HAP-1 (cell line): ENCODE measurements around the gene UNC50.

Experiments used
- DNase-seq, 2 experiments: peaks; one replicate each; pipeline ENCODE4 v3.0.0-alpha.2; 2016 to 2020; ENCODE audit warnings: low spot score in 2 of 2
- H3K27me3 ChIP-seq: fragments of 250-450 bp; sonication (Bioruptor Pico); 2 replicates; pipeline ENCODE4 v1.5.1; 2020; ENCODE audit warnings: low read depth, mild to moderate bottlenecking, moderate library complexity
- H3K36me3 ChIP-seq: fragments of 250-450 bp; sonication (Bioruptor Pico); replicated peaks from 2 replicates; pipeline ENCODE4 v1.5.1; 2020; ENCODE audit warnings: mild to moderate bottlenecking
- H3K4me1 ChIP-seq: fragments of 250-450 bp; sonication (Bioruptor Pico); 2 replicates; pipeline ENCODE4 v1.5.1; 2020; ENCODE audit warnings: mild to moderate bottlenecking
- H3K4me3 ChIP-seq: fragments of 250-450 bp; sonication (Bioruptor Pico); 2 replicates; pipeline ENCODE4 v1.5.1; 2020; ENCODE audit warnings: mild to moderate bottlenecking, moderate library complexity
- H3K9me3 ChIP-seq: fragments of 250-450 bp; sonication (Bioruptor Pico); 2 replicates; pipeline ENCODE4 v1.5.1; 2020; ENCODE audit warnings: mild to moderate bottlenecking, moderate library complexity
- in situ Hi-C: fragments of 300-500 bp; cut with MboI; formaldehyde crosslinking; loops from 3 replicates; pipeline ENCODE4 v1.14.3; 2020; ENCODE audit warnings: low sequenced_read_pairs, inconsistent platforms, mixed read lengths

UNC50 gene

DNA sequence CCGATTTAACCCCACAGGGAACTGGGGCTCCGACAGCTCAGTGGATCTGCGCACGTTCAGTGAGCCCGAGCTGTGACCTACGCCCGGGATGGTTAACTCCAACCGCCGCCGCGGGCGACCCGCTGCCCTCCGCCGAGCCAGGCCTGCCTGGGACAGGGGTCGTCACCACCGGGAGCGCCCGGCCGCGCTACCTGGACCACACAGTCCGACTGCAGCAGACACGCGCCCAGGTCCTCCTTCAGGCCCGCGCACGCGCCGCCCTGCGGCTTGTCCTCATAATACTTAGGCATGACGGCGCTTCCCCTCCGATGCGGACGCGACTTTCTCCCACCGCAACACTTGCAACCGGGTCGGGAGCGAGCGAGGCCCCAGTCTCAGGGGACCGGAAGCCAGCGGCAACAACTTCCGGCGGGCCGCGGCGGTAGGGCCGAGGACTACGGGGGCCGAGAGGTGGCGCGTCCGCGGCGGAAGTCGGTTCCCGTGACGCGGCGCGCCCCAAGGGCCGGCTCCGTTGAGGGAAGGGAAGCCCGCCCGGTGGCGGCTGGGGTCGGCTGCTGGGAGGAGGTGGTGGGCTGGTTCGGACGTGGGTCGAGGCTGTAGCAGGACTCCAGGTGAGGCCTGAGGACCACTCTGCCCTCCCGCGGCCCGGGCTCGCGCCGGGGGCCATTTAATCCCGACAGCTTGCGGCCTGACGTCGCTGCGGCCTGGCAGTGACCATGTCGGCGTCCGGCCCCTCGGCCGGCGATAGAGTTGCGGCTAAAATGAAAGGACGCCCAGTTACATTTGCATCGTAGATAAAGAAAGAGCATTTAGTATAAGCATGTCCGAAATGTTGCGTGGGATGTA lies at the start of gene UNC50, which contains the start of gene COA5:
Gene UNC50, plus strand, starts transcription at position 474 of the 846 bp plus-strand sequence. CDS start 1,171 bp downstream, outside the sequence.
Gene COA5, minus strand, starts transcription at position 397 of the 846 bp plus-strand sequence. Its CDS starts 107 bp downstream, at position 290.
- in situ Hi-C loops = no loop called here
- H3K36me3 ChIP-seq = peaks cover 50% of the 10 kb centered on the region

DNA sequence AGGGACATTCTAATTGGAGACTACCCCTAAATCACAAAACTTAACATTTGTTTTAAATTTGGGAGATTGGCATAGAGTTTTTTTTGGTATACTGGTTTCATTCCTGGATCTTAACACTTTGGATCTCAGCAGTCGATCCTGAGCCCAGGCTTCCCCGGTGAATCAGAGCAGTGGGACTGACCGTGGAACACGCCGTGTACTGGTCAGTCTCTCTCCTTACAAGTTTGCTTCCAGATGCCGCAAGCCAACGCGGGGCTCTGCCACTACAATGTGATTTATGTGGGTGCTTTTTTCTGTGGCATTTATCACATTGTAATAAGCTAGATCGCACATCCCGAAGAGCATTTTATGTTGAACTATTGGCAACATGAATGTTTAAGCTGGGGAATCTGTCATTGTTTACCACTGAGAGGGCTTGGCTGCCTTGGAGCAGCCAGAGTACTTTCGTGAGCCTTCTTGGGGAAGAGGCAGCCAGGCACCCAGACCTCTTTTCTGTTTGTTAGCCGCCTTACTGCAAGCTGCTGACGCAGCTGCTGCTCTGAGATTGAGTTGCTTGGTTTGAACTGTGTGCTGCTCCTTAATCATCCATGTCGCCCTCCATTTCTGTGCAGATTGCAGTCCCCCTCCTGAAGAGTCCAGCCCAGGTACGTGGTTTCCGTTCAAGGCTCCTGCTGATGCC lies 49.4 kb upstream of the UNC50 start:
- Histone ChIP-seq H3K36me3 (peaks cover 16% of the 10 kb centered on the region), H3K4me3 (no peak overlapping the region), H3K27me3 (no peaks in the 10 kb centered on the region), H3K9me3 (no peaks in the 10 kb centered on the region), H3K4me1 (no peaks in the 10 kb centered on the region)
- in situ Hi-C loops = no loop called here
- DNase-seq = no peak

More for the DNA sequence above, at the start of gene UNC50, which contains the start of gene COA5:
- no peaks in the 10 kb centered on the region for H3K9me3 ChIP-seq
- H3K27me3 ChIP-seq = no peaks in the 10 kb centered on the region
- H3K4me1 ChIP-seq = peaks cover 11% of the 10 kb centered on the region
- H3K4me3 ChIP-seq = peak within 1 kb of the TSS; percentile 90
- DNase-seq = peak; percentile 82 to 92

DNA sequence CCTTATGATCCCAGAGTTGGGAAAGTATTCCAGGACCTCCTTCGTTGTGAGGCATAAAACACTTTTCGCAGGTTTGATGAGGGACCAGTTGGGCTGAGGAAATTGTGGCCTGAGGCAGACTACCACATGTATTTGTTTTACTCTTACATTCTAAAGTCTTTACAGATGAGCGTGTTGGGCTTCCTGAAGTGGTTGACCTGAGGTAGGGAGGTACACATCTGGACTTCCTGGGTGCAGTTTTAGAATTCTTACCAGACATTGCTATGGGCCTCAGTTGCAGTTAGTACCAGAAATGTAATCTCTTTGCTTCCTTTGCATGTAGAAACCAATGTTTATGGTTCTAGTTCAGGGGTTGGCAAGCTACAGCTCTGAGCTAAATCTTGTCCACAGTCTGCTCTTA lies 48.8 kb upstream of the UNC50 start:
- no peaks in the 10 kb centered on the region for H3K4me1 ChIP-seq
- H3K9me3 ChIP-seq = no peaks in the 10 kb centered on the region
- no peaks in the 10 kb centered on the region for H3K27me3 ChIP-seq
- DNase-seq = no peak
- no peak overlapping the region for H3K4me3 ChIP-seq
- peaks cover 18% of the 10 kb centered on the region for H3K36me3 ChIP-seq
- in situ Hi-C loops = no loop called here

GRCh38 chr2:98560256-98560771 lies 48.1 kb upstream of the UNC50 start:
- H3K27me3 ChIP-seq = no peaks in the 10 kb centered on the region
- no peaks in the 10 kb centered on the region for H3K9me3 ChIP-seq
- H3K4me3 ChIP-seq = no peak overlapping the region
- DNase-seq = no peak
- peaks cover 23% of the 10 kb centered on the region for H3K36me3 ChIP-seq
- no peaks in the 10 kb centered on the region for H3K4me1 ChIP-seq
- in situ Hi-C loops = no loop called here

- H3K27me3 ChIP-seq = no peaks in the 10 kb centered on the region
- H3K4me1 ChIP-seq = no peaks in the 10 kb centered on the region
- peaks cover 21% of the 10 kb centered on the region for H3K36me3 ChIP-seq
- H3K4me3 ChIP-seq = no peak overlapping the region
- H3K9me3 ChIP-seq = no peaks in the 10 kb centered on the region
- no peak for DNase-seq
- in situ Hi-C loops = no loop called here
Measured at GRCh38 chr2:98561018-98561417, 47.4 kb upstream of the UNC50 start.

- H3K9me3 ChIP-seq = no peaks in the 10 kb centered on the region
- no peak overlapping the region for H3K4me3 ChIP-seq
- H3K36me3 ChIP-seq = peaks cover 17% of the 10 kb centered on the region
- in situ Hi-C loops = no loop called here
- H3K27me3 ChIP-seq = no peaks in the 10 kb centered on the region
- no peaks in the 10 kb centered on the region for H3K4me1 ChIP-seq
- no peak for DNase-seq
Measured at GRCh38 chr2:98561902-98562695, 46.3 kb upstream of the UNC50 start.

DNA sequence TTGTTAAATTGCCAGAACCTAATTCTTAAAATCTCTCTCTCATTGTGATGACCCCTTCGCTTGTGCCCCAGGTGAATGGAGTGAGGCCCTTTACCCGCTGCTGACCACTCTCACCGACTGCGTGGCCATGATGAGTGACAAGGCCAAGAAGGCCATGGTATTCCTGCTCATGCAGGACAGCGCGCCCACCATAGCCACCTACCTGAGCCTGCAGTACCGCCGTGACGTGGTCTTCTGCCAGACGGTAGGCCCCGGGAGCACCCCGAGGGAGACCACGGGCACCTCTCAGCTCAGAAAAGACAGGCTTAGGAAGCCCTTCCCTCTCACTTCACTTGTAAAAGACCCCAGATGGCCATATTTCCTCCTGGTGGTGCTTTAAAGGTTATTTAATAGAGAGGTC lies 45.0 kb upstream of the UNC50 start:
- no peaks in the 10 kb centered on the region for H3K4me1 ChIP-seq
- no peak for DNase-seq
- no peaks in the 10 kb centered on the region for H3K9me3 ChIP-seq
- H3K4me3 ChIP-seq = no peak overlapping the region
- H3K36me3 ChIP-seq = peaks cover 14% of the 10 kb centered on the region
- in situ Hi-C loops = no loop called here
- no peaks in the 10 kb centered on the region for H3K27me3 ChIP-seq

DNA sequence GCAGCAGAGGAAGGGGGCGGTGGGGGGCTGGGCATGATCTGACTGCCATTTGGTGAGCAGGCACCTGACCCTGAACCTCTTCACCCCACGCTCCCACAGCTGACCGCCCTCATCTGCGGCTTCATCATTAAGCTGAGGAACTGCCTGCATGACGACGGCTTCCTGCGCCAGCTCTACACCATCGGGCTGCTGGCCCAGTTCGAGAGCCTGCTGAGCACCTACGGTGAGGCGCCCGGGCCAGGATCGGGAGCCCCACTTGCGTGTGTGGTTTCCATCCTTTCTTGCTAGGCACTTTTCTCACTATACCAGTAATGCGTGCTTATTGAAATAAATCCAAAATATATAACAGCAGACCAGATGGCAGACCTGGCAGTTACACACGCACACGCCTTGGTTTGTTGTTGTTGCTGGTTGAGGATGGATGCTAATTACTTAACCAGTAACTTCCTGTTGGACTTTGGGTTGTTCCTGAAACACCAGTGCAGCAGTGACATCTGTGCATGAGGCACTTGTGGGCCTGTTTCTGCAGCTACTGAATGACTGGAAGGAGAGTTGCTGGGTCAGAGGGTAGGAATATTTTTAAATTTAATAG lies 43.8 kb upstream of the UNC50 start:
- no peak for DNase-seq
- peaks cover 26% of the 10 kb centered on the region for H3K36me3 ChIP-seq
- H3K4me1 ChIP-seq = no peaks in the 10 kb centered on the region
- no peaks in the 10 kb centered on the region for H3K9me3 ChIP-seq
- no peaks in the 10 kb centered on the region for H3K27me3 ChIP-seq
- no peak overlapping the region for H3K4me3 ChIP-seq
- in situ Hi-C loops = no loop called here

DNA sequence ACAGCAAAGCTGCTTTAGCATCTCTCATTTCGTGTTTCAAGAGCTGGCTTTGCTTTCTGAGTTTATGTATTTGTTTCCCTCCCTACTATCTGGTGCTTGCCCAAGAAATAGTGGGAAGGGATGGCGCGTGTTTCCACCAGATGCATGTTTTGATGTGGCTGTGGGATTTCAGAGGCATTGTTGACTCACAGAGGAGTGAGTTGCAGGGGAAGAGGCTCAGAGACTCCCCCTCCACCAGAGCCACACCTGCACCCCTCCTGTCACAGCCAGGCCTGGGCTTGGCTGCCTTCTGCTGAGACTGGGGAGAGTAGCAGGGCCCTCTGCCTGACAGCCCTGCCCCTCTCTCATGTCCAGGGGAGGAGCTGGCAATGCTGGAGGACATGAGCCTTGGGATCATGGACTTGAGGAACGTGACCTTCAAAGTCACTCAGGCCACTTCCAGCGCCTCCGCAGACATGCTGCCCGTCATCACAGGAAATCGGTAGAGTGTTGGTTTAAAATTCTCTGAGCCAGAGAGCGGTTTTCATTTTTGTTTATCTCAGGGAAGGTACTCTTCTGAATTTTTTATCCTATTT lies 43.0 kb upstream of the UNC50 start:
- Histone ChIP-seq H3K9me3 (no peaks in the 10 kb centered on the region), H3K36me3 (peaks cover 27% of the 10 kb centered on the region), H3K4me3 (no peak overlapping the region), H3K27me3 (no peaks in the 10 kb centered on the region), H3K4me1 (no peaks in the 10 kb centered on the region)
- in situ Hi-C loops = no loop called here
- no peak for DNase-seq

DNA sequence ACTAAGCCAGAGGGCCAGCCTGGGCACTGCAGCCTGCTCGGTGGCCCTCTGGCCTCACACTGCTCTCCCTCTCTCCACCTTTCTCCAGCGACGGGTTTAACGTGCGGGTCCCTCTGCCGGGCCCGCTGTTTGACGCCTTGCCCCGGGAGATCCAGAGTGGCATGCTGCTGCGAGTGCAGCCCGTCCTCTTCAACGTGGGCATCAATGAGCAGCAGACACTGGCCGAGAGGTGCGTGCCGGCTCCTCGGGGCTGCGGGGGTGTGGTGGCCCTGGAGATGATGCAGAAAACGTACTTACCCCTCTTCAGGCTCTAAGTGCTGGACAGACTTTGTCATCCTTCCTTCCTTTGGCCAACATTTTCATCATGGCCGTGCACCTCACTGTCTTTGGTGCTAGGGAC lies 42.4 kb upstream of the UNC50 start:
- Histone ChIP-seq H3K4me3 (no peak overlapping the region), H3K9me3 (no peaks in the 10 kb centered on the region), H3K36me3 (peaks cover 27% of the 10 kb centered on the region), H3K27me3 (no peaks in the 10 kb centered on the region), H3K4me1 (no peaks in the 10 kb centered on the region)
- in situ Hi-C loops = no loop called here
- no peak for DNase-seq

- H3K4me1 ChIP-seq = no peaks in the 10 kb centered on the region
- H3K9me3 ChIP-seq = no peaks in the 10 kb centered on the region
- no peak overlapping the region for H3K4me3 ChIP-seq
- in situ Hi-C loops = no loop called here
- DNase-seq = no peak
- no peaks in the 10 kb centered on the region for H3K27me3 ChIP-seq
- H3K36me3 ChIP-seq = peaks cover 33% of the 10 kb centered on the region
Measured at GRCh38 chr2:98568161-98568956, 40.0 kb upstream of the UNC50 start.

GRCh38 chr2:98569197-98569793 lies 39.1 kb upstream of the UNC50 start:
- DNase-seq = peak in 1 of 2 experiments; percentile 77
- Histone ChIP-seq H3K9me3 (no peaks in the 10 kb centered on the region), H3K27me3 (no peaks in the 10 kb centered on the region), H3K4me3 (no peak overlapping the region), H3K36me3 (peaks cover 33% of the 10 kb centered on the region), H3K4me1 (no peaks in the 10 kb centered on the region)
- in situ Hi-C loops = no loop called here
